A673 (cell line): Measurements from ENCODE around the gene NPNT. TPM values are rescaled to one million over a fixed set of nuclear protein-coding genes. Genes with fewer than 3 reads are reported as not detected.

ENCODE experiments used
- BruUV-seq: library from RNA; stranded (reverse); fragments of 400-500 nt; replicated peaks from 2 replicates; lab custom pipeline; 2021; lab: Mats Ljungman, UMichigan
- CTCF ChIA-PET: fragments of 300-600 bp; sonication (Branson Sonifier 250); formaldehyde crosslinking; loops from one replicate; lab custom pipeline; 2022; ENCODE audit warnings: antibody characterized with exemption; lab: Charles Lee
- POLR2A ChIA-PET: fragments of 300-600 bp; sonication (Branson Sonifier 250); formaldehyde crosslinking; loops from one replicate; lab custom pipeline; 2022; ENCODE audit warnings: antibody characterized with exemption; ENCODE audit not compliant: low non-redundant PET; lab: Charles Lee
- DNase-seq: peaks from one replicate; pipeline ENCODE4 v3.0.0-alpha.2; 2015; ENCODE audit warnings: low spot score
- H3K27ac ChIP-seq: fragments of 200-600 bp; sonication (generic); 2 replicates; pipeline ENCODE4 v1.5.1; 2016; ENCODE audit warnings: mixed run types, low read depth, mild to moderate bottlenecking, mixed read lengths, antibody characterized with exemption, low read length; ENCODE audit not compliant: poor library complexity, severe bottlenecking
- H3K27me3 ChIP-seq: fragments of 200-600 bp; sonication (generic); replicated peaks from 2 replicates; pipeline ENCODE4 v1.6.1; 2017; ENCODE audit warnings: mixed run types, low read depth, mild to moderate bottlenecking, mixed read lengths, antibody characterized with exemption, low read length; ENCODE audit not compliant: insufficient read depth, poor library complexity
- H3K36me3 ChIP-seq: fragments of 200-600 bp; sonication (generic); 2 replicates; pipeline ENCODE4 v1.6.1; 2016; ENCODE audit warnings: mixed run types, mild to moderate bottlenecking, mixed read lengths, antibody characterized with exemption, low read length; ENCODE audit not compliant: insufficient read depth, poor library complexity, severe bottlenecking
- H3K4me1 ChIP-seq: fragments of 200-600 bp; sonication (generic); 2 replicates; pipeline ENCODE4 v1.6.1; 2017; ENCODE audit warnings: mixed run types, mild to moderate bottlenecking, mixed read lengths, antibody characterized with exemption, low read length; ENCODE audit not compliant: insufficient read depth, poor library complexity, severe bottlenecking
- H3K4me3 ChIP-seq: fragments of 200-600 bp; sonication (generic); 2 replicates; pipeline ENCODE4 v1.5.1; 2016; ENCODE audit warnings: low read depth, mixed run types, mild to moderate bottlenecking, mixed read lengths, low read length; ENCODE audit not compliant: poor library complexity, severe bottlenecking
- H3K9me3 ChIP-seq: fragments of 200-600 bp; sonication (generic); 2 replicates; pipeline ENCODE4 v1.6.1; 2016; ENCODE audit warnings: mixed run types, low read depth, mild to moderate bottlenecking, mixed read lengths, antibody characterized with exemption, low read length; ENCODE audit not compliant: poor library complexity, severe bottlenecking
- EZH2 ChIP-seq: fragments of 200-600 bp; sonication (generic); IDR thresholded peaks from 2 replicates; pipeline ENCODE4 v1.6.1; 2017; ENCODE audit warnings: borderline replicate concordance, low read depth, mild to moderate bottlenecking, mixed read lengths, antibody characterized with exemption, low read length; ENCODE audit not compliant: poor library complexity, severe bottlenecking
- intact Hi-C: fragments of 100-400 bp; cut with micrococcal nuclease; formaldehyde crosslinking; loops from one replicate; pipeline ENCODE4 v1.10.0; 2022; ENCODE audit not compliant: unreplicated experiment
- total RNA-seq: library from RNA; stranded (reverse); gene quantifications from 2 replicates; pipeline ENCODE4 v1.2.3, GENCODE V29; 2021
- TF ChIP-seq, protein P1 (sequence below): fragments of 300-800, 200-600 bp; sonication (generic); conservative IDR thresholded peaks from 2 replicates; pipeline ENCODE4 v1.5.1; 2017; ENCODE audit warnings: low read depth, mild to moderate bottlenecking, antibody characterized with exemption, low read length, moderate library complexity, mixed read lengths

The NPNT gene
- total RNA-seq, 1 experiment from 2014 or later: 0.45 TPM

DNA sequence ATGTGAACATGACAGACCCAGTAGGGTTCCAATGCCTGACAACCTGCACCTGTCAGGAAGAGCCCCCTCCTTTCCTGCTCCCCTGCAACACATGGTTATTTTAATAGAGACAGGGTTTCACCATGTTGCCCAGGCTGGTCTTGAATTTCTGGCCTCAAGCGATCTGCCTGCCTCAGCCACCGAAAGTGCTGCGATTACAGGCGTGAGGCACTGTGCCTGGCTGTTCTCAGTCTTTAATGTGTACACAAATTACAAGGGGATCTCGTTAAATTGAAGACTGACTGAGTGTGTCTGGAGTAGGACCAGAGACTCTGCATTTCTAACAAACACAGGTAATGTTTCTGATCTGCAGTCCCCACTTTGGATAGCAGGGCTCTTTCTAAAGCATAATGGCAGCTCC, 55.4 kb downstream of the NPNT start:
- Histone ChIP-seq H3K4me1 (no peaks in the 10 kb centered on the region), H3K9me3 (peaks cover 5% of the 10 kb centered on the region), H3K27ac (no peak overlapping the region), H3K4me3 (no peak overlapping the region), H3K27me3 (no peaks in the 10 kb centered on the region), H3K36me3 (no peaks in the 10 kb centered on the region)
- ChIA-PET POLR2A (no interaction called here), CTCF (no interaction called here)
- intact Hi-C loops: no loop called here
- TF ChIP-seq, protein P1, sequence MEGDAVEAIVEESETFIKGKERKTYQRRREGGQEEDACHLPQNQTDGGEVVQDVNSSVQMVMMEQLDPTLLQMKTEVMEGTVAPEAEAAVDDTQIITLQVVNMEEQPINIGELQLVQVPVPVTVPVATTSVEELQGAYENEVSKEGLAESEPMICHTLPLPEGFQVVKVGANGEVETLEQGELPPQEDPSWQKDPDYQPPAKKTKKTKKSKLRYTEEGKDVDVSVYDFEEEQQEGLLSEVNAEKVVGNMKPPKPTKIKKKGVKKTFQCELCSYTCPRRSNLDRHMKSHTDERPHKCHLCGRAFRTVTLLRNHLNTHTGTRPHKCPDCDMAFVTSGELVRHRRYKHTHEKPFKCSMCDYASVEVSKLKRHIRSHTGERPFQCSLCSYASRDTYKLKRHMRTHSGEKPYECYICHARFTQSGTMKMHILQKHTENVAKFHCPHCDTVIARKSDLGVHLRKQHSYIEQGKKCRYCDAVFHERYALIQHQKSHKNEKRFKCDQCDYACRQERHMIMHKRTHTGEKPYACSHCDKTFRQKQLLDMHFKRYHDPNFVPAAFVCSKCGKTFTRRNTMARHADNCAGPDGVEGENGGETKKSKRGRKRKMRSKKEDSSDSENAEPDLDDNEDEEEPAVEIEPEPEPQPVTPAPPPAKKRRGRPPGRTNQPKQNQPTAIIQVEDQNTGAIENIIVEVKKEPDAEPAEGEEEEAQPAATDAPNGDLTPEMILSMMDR: no peak
- TF ChIP-seq EZH2: no peak
- no peak for DNase-seq
- BruUV-seq: no TSS peak

DNA sequence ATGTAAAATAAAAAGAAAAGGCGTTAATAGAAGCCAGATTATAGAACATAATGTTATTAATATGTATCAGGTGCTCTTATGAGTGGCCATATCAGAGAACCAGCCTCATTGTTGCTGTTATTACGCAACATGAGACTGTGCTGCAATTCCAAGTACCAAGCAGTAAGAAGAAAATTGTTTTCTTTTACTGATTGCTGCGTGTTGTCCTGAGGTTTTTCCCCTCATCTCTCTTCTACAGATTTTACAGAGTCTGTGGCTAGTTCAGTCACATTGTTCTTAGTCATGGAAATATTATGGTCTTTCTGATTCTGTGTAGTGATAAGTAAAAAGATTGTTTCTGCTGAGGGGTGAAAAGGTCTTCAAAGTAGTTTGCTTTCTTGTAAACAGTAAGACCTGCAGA, 55.9 kb downstream of the NPNT start:
- CTCF ChIA-PET: no interaction called here
- no peak for DNase-seq
- Histone ChIP-seq H3K27me3 (no peaks in the 10 kb centered on the region), H3K36me3 (no peaks in the 10 kb centered on the region), H3K27ac (no peak overlapping the region), H3K4me1 (no peaks in the 10 kb centered on the region), H3K4me3 (no peak overlapping the region), H3K9me3 (peaks cover 5% of the 10 kb centered on the region)
- TF ChIP-seq, protein P1: no peak
- TF ChIP-seq EZH2: no peak
- POLR2A ChIA-PET: no interaction called here
- BruUV-seq: no TSS peak
- intact Hi-C loops: no loop called here

DNA sequence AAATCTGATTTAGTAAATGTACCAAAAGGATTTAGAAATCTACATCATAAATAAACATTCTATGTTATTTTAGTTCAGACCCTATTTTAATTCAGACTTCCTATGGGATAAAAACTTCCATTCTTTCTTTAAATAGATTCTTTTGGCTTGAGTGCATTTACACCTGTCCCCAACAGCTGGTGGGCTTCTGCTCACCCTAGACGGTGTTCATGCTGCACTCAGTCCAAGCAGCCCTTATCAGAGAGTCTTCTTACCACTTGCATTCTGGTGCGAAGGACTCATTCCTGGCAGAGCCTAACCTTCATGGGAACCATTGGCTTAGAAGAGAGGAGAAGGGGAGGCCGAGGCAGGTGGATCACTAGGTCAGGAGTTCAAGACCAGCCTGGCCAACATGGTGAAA, 57.3 kb downstream of the NPNT start:
- intact Hi-C loops: no loop called here
- no peaks in the 10 kb centered on the region for H3K27me3 ChIP-seq
- CTCF ChIA-PET: no interaction called here
- H3K4me1 ChIP-seq: peaks cover 6% of the 10 kb centered on the region
- no peaks in the 10 kb centered on the region for H3K36me3 ChIP-seq
- no peaks in the 10 kb centered on the region for H3K9me3 ChIP-seq
- no peak for TF ChIP-seq EZH2
- TF ChIP-seq, protein P1: no peak
- no peak for DNase-seq
- POLR2A ChIA-PET: no interaction called here
- no TSS peak for BruUV-seq
- H3K4me3 ChIP-seq: no peak overlapping the region
- H3K27ac ChIP-seq: no peak overlapping the region
